Adipocyte (in vitro differentiated cells): ENCODE data around the gene ANKRD12.
A peak's percentile ranks its signal among the peaks of the same experiment; 100 is the strongest.

Source experiments
- DNase-seq: peaks from one replicate; pipeline ENCODE4 v3.0.0-alpha.2; 2015; ENCODE audit warnings: low read depth
- H3K27me3 ChIP-seq: replicated peaks from 2 replicates; pipeline ENCODE4 v1.7.0; 2013; ENCODE audit warnings: mild to moderate bottlenecking, low read length, moderate library complexity; ENCODE audit not compliant: control insufficient read depth, insufficient read depth
- H3K36me3 ChIP-seq: 2 replicates; pipeline ENCODE4 v1.7.0; 2013; ENCODE audit warnings: low read length, mild to moderate bottlenecking, moderate library complexity; ENCODE audit not compliant: control insufficient read depth, insufficient read depth, severe bottlenecking
- H3K4me1 ChIP-seq: 2 replicates; pipeline ENCODE4 v1.7.0; 2013; ENCODE audit warnings: mild to moderate bottlenecking, low read length, moderate library complexity; ENCODE audit not compliant: control insufficient read depth, insufficient read depth
- H3K4me3 ChIP-seq: 2 replicates; pipeline ENCODE4 v1.7.0; 2013; ENCODE audit warnings: mild to moderate bottlenecking, low read length, moderate library complexity
- H3K9ac ChIP-seq: 2 replicates; pipeline ENCODE4 v1.7.0; 2013; ENCODE audit warnings: mild to moderate bottlenecking, low read length, moderate library complexity
- H3K9me3 ChIP-seq: 2 replicates; pipeline ENCODE4 v1.7.0; 2013; ENCODE audit warnings: mild to moderate bottlenecking, low read length, moderate library complexity; ENCODE audit not compliant: control insufficient read depth

ANKRD12 gene

GRCh38 chr18:9096685-9097084 is 39.9 kb upstream of the ANKRD12 start:
- Histone ChIP-seq H3K4me1 (peaks cover 28% of the 10 kb centered on the region), H3K9me3 (no peaks in the 10 kb centered on the region), H3K4me3 (no peak overlapping the region), H3K27me3 (no peaks in the 10 kb centered on the region), H3K9ac (no peak overlapping the region), H3K36me3 (no peaks in the 10 kb centered on the region)
- DNase-seq = no peak

- Histone ChIP-seq H3K27me3 (no peaks in the 10 kb centered on the region), H3K4me3 (no peak overlapping the region), H3K9me3 (no peaks in the 10 kb centered on the region), H3K36me3 (no peaks in the 10 kb centered on the region), H3K9ac (no peak overlapping the region), H3K4me1 (peaks cover 28% of the 10 kb centered on the region)
- DNase-seq = no peak
Measured at GRCh38 chr18:9097349-9097748, 39.2 kb upstream of the ANKRD12 start.

GRCh38 chr18:9100796-9101195 is 35.8 kb upstream of the ANKRD12 start:
- DNase-seq = no peak
- H3K4me1 ChIP-seq = peaks cover 25% of the 10 kb centered on the region
- no peak overlapping the region for H3K9ac ChIP-seq
- H3K9me3 ChIP-seq = no peaks in the 10 kb centered on the region
- H3K27me3 ChIP-seq = no peaks in the 10 kb centered on the region
- no peaks in the 10 kb centered on the region for H3K36me3 ChIP-seq
- no peak overlapping the region for H3K4me3 ChIP-seq

- Histone ChIP-seq H3K4me3 (peak overlapping the region; percentile 89), H3K9ac (peak overlapping the region; percentile 99), H3K36me3 (no peaks in the 10 kb centered on the region), H3K27me3 (no peaks in the 10 kb centered on the region), H3K9me3 (no peaks in the 10 kb centered on the region), H3K4me1 (peaks cover 37% of the 10 kb centered on the region)
- peak; percentile 59 for DNase-seq
Measured at GRCh38 chr18:9101730-9102507, 34.7 kb upstream of the ANKRD12 start.

GRCh38 chr18:9102508-9103375 is 33.8 kb upstream of the ANKRD12 start, which contains the start of gene NDUFV2:
Gene NDUFV2, plus strand, starts transcription at chr18:9102699. Its CDS starts 45 bp downstream, at chr18:9102744.
- Histone ChIP-seq H3K9me3 (no peaks in the 10 kb centered on the region), H3K4me3 (peak within 1 kb of the TSS; percentile 89), H3K9ac (peak within 1 kb of the TSS; percentile 99), H3K36me3 (no peaks in the 10 kb centered on the region), H3K27me3 (no peaks in the 10 kb centered on the region), H3K4me1 (peaks cover 45% of the 10 kb centered on the region)
- DNase-seq = peak; percentile 99

GRCh38 chr18:9103376-9103873 is 33.2 kb upstream of the ANKRD12 start:
- peak; percentile 66 for DNase-seq
- Histone ChIP-seq H3K36me3 (no peaks in the 10 kb centered on the region), H3K9ac (peak overlapping the region; percentile 99), H3K27me3 (no peaks in the 10 kb centered on the region), H3K4me1 (peaks cover 52% of the 10 kb centered on the region), H3K4me3 (peak overlapping the region; percentile 89), H3K9me3 (no peaks in the 10 kb centered on the region)

GRCh38 chr18:9104244-9104901 is 32.2 kb upstream of the ANKRD12 start:
- no peaks in the 10 kb centered on the region for H3K36me3 ChIP-seq
- H3K9ac ChIP-seq = peak overlapping the region; percentile 99
- H3K4me3 ChIP-seq = peak overlapping the region; percentile 89
- no peaks in the 10 kb centered on the region for H3K9me3 ChIP-seq
- peak; percentile 36 for DNase-seq
- peaks cover 60% of the 10 kb centered on the region for H3K4me1 ChIP-seq
- H3K27me3 ChIP-seq = no peaks in the 10 kb centered on the region

- H3K9me3 ChIP-seq = no peaks in the 10 kb centered on the region
- DNase-seq = no peak
- no peaks in the 10 kb centered on the region for H3K27me3 ChIP-seq
- peaks cover 71% of the 10 kb centered on the region for H3K4me1 ChIP-seq
- H3K9ac ChIP-seq = peak overlapping the region; percentile 99
- H3K36me3 ChIP-seq = no peaks in the 10 kb centered on the region
- peak overlapping the region; percentile 89 for H3K4me3 ChIP-seq
Measured at GRCh38 chr18:9105420-9105819, 31.2 kb upstream of the ANKRD12 start.

GRCh38 chr18:9106094-9106493 is 30.5 kb upstream of the ANKRD12 start:
- Histone ChIP-seq H3K9ac (peak overlapping the region; percentile 99), H3K27me3 (no peaks in the 10 kb centered on the region), H3K4me1 (peaks cover 74% of the 10 kb centered on the region), H3K36me3 (no peaks in the 10 kb centered on the region), H3K9me3 (no peaks in the 10 kb centered on the region), H3K4me3 (peak overlapping the region; percentile 89)
- no peak for DNase-seq

GRCh38 chr18:9106800-9107584 is 29.6 kb upstream of the ANKRD12 start:
- DNase-seq = no peak
- H3K27me3 ChIP-seq = no peaks in the 10 kb centered on the region
- no peaks in the 10 kb centered on the region for H3K36me3 ChIP-seq
- no peaks in the 10 kb centered on the region for H3K9me3 ChIP-seq
- peaks cover 72% of the 10 kb centered on the region for H3K4me1 ChIP-seq
- peak overlapping the region; percentile 89 for H3K4me3 ChIP-seq
- peak overlapping the region; percentile 20 for H3K9ac ChIP-seq
